CD4-positive, alpha-beta T cell treated with Interferon gamma for 1 hour (primary cell): ENCODE results near the gene FAM50A.
"Not testable (repeated sequence)": the region's sequence is repeated elsewhere in the genome, so short reads cannot be mapped to it uniquely, and the experiment has no call there.

Source experiments
- DNase-seq: peaks from one replicate; pipeline ENCODE4 v3.0.0-alpha.2; 2020

FAM50A gene

GRCh38 chrX:154486052-154486395 is 42.1 kb downstream of the FAM50A start:
- peak; percentile 20 for DNase-seq

- DNase-seq, result peak; percentile 57
Measured at GRCh38 chrX:154486396-154487207, 42.7 kb downstream of the FAM50A start, which contains the start of gene UBL4A. UBL4A (minus strand) TSS chrX:154486615; CDS start chrX:154486584, 31 bp downstream.

- no peak for DNase-seq
Measured at GRCh38 chrX:154487518-154488290, 43.8 kb downstream of the FAM50A start.

GRCh38 chrX:154488336-154489075 is 44.6 kb downstream of the FAM50A start:
- DNase-seq, result no peak

- no peak for DNase-seq
Measured at GRCh38 chrX:154489182-154489581, 45.2 kb downstream of the FAM50A start.

GRCh38 chrX:154490021-154490413 is 46.1 kb downstream of the FAM50A start:
- peak; percentile 14 for DNase-seq

- DNase-seq, result peak; percentile 96
Measured at GRCh38 chrX:154490414-154491083, 46.6 kb downstream of the FAM50A start, which contains the start of gene SLC10A3. SLC10A3 (minus strand) TSS chrX:154490629; CDS start chrX:154488940, 1,689 bp downstream.

GRCh38 chrX:154494715-154495114 is 50.8 kb downstream of the FAM50A start:
- DNase-seq, result no peak

GRCh38 chrX:154495472-154495922 is 51.6 kb downstream of the FAM50A start:
- DNase-seq, result no peak

GRCh38 chrX:154496591-154497137 is 52.7 kb downstream of the FAM50A start:
- not testable (repeated sequence) for DNase-seq
